Mesenchymal stem cell (in vitro differentiated cells and primary cell): ENCODE results near the gene CYP2W1.

Source experiments
- DNase-seq: peaks from one replicate; pipeline ENCODE4 v3.0.0-alpha.2; 2013
- H2AFZ ChIP-seq: one replicate; pipeline ENCODE4 v1.6.1; 2013; ENCODE audit warnings: low read depth, mild to moderate bottlenecking, control low read depth, inconsistent platforms, low read length, moderate library complexity
- H2AK5ac ChIP-seq: 2 replicates; pipeline ENCODE4 v1.6.1; 2013; ENCODE audit warnings: low read length, moderate library complexity, mild to moderate bottlenecking, inconsistent platforms; ENCODE audit not compliant: severe bottlenecking
- H2BK120ac ChIP-seq: one replicate; pipeline ENCODE4 v1.6.1; 2013; ENCODE audit warnings: low read depth, mild to moderate bottlenecking, inconsistent platforms, low read length, moderate library complexity
- H2BK12ac ChIP-seq, 2 experiments: one replicate each; pipeline ENCODE4 v1.6.1; 2013; ENCODE audit warnings: inconsistent platforms in 2 of 2, low read length in 2 of 2, mild to moderate bottlenecking in 2 of 2, moderate library complexity in 2 of 2, control low read depth in 1 of 2
- H2BK15ac ChIP-seq: one replicate; pipeline ENCODE4 v1.6.1; 2013; ENCODE audit warnings: mild to moderate bottlenecking, low read depth, inconsistent platforms; ENCODE audit not compliant: poor library complexity, severe bottlenecking
- H2BK5ac ChIP-seq: 2 replicates; pipeline ENCODE4 v1.6.1; 2013; ENCODE audit warnings: low read depth, mild to moderate bottlenecking, low read length, control low read depth, inconsistent platforms; ENCODE audit not compliant: poor library complexity, severe bottlenecking
- H3K14ac ChIP-seq, 2 experiments: one replicate each; pipeline ENCODE4 v1.6.1; 2013; ENCODE audit warnings: inconsistent platforms in 2 of 2, low read length in 2 of 2, control low read depth in 1 of 2, mild to moderate bottlenecking in 1 of 2, moderate library complexity in 1 of 2
- H3K18ac ChIP-seq, 2 experiments: one replicate each; pipeline ENCODE4 v1.6.1; 2013; ENCODE audit warnings: inconsistent platforms in 2 of 2, low read length in 2 of 2, control low read depth in 1 of 2, low read depth in 1 of 2, mild to moderate bottlenecking in 1 of 2
- H3K23ac ChIP-seq, 2 experiments: one replicate each; pipeline ENCODE4 v1.6.1; 2013; ENCODE audit warnings: inconsistent platforms in 2 of 2, low read length in 2 of 2, mild to moderate bottlenecking in 2 of 2, moderate library complexity in 2 of 2, control low read depth in 1 of 2
- H3K27ac ChIP-seq: 2 replicates; pipeline ENCODE4 v1.5.1; 2013; ENCODE audit warnings: mild to moderate bottlenecking, moderate library complexity, low read length, control low read depth, inconsistent platforms; ENCODE audit not compliant: poor library complexity, severe bottlenecking
- H3K27me3 ChIP-seq, 2 experiments: 2 replicates each; pipeline versions ENCODE4 v1.6.1 to v1.7.0; 2013; ENCODE audit warnings: low read length in 2 of 2, mild to moderate bottlenecking in 2 of 2, moderate library complexity in 2 of 2, control low read depth in 1 of 2, inconsistent platforms in 1 of 2; ENCODE audit not compliant: control insufficient read depth in 1 of 2, insufficient read depth in 1 of 2
- H3K36me3 ChIP-seq, 2 experiments: 2 replicates each; pipeline versions ENCODE4 v1.6.1 to v1.7.0; 2013; ENCODE audit warnings: low read length in 2 of 2, control low read depth in 1 of 2, inconsistent platforms in 1 of 2, low read depth in 1 of 2, mild to moderate bottlenecking in 1 of 2; ENCODE audit not compliant: insufficient read depth in 2 of 2, control insufficient read depth in 1 of 2
- H3K4ac ChIP-seq, 2 experiments: one replicate each; pipeline ENCODE4 v1.6.1; 2013; ENCODE audit warnings: inconsistent platforms in 2 of 2, low read length in 2 of 2, mild to moderate bottlenecking in 2 of 2, moderate library complexity in 2 of 2, control low read depth in 1 of 2, low read depth in 1 of 2
- H3K4me1 ChIP-seq: 2 replicates; pipeline ENCODE4 v1.6.1; 2013; ENCODE audit warnings: low read depth, low read length, control low read depth; ENCODE audit not compliant: control insufficient read depth, insufficient read depth
- H3K4me2 ChIP-seq: 2 replicates; pipeline ENCODE4 v1.6.1; 2013; ENCODE audit warnings: low read length, mild to moderate bottlenecking, inconsistent platforms; ENCODE audit not compliant: poor library complexity, severe bottlenecking
- H3K4me3 ChIP-seq, 2 experiments: 2 replicates each; pipeline versions ENCODE4 v1.5.1 to v1.7.0; 2013; ENCODE audit warnings: low read length in 2 of 2, mild to moderate bottlenecking in 2 of 2, control low read depth in 1 of 2, low read depth in 1 of 2; ENCODE audit not compliant: insufficient read depth in 1 of 2
- H3K79me1 ChIP-seq: replicated peaks from 2 replicates; pipeline ENCODE4 v1.6.1; 2013; ENCODE audit warnings: mild to moderate bottlenecking, control low read depth, low read length, inconsistent platforms; ENCODE audit not compliant: poor library complexity, severe bottlenecking
- H3K9ac ChIP-seq: 2 replicates; pipeline ENCODE4 v1.7.0; 2013; ENCODE audit warnings: mild to moderate bottlenecking, low read length, moderate library complexity
- H3K9me3 ChIP-seq: 2 replicates; pipeline ENCODE4 v1.7.0; 2013; ENCODE audit warnings: mild to moderate bottlenecking, low read length; ENCODE audit not compliant: control insufficient read depth
- H4K8ac ChIP-seq: one replicate; pipeline ENCODE4 v1.6.1; 2013; ENCODE audit warnings: inconsistent platforms, mild to moderate bottlenecking, low read length, moderate library complexity
- H4K91ac ChIP-seq: one replicate; pipeline ENCODE4 v1.6.1; 2013; ENCODE audit warnings: mild to moderate bottlenecking, low read length, inconsistent platforms
- WGBS: methylation state at CpG from one replicate; pipeline ENCODE4 v1.1.7; 2013; ENCODE audit warnings: mixed read lengths; 5-methylcytosine and 5-hydroxymethylcytosine counted together

Gene CYP2W1

DNA sequence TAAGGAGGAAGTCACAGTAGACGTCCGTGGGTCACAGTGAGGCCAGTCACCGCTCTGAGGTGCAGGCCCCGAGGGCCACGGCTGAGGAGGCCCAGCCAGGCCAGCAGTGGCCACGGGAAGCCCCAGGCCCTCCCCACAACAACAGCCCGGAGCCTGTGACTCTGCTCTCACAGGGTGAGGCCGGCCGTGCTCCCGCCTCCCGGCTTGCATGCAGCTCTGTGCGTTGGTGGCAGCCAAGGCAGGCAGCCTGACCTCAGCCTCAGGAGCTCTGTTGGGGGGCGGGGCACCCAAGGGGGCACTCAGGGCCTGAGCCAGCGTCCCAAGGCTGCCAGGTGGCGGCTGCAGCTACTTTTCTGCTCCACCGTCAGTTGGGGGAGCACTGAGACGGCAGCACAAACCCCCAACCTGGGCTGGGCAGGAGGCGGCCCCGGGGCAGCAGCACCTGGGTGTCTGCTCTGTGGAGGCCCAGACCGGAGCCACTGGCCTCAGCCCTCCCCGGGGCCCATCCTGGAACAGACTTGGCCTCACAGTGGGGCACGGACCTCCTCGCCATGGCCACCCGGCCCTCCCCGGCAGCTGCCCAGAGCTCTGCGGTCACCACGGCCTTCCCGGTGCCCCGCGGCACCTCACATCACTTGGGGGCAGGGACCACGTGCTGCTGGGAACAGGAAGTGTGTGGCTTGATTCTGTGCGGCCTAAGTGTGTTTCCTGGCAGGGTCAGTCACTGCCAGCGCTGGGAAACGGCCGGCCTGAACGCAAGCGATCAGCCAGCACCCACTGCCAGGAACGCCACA lies 13.3 kb downstream of the CYP2W1 start:
- H2BK5ac ChIP-seq = no peak overlapping the region
- H3K9me3 ChIP-seq = no peaks in the 10 kb centered on the region
- H3K27me3 ChIP-seq = peaks cover 0 to 14% of the 10 kb centered on the region in 2 experiments
- peaks cover 5% of the 10 kb centered on the region for H3K79me1 ChIP-seq
- H3K4me2 ChIP-seq = no peak overlapping the region
- H3K14ac ChIP-seq = no peak overlapping the region
- no peak overlapping the region for H2BK15ac ChIP-seq
- no peak overlapping the region for H3K9ac ChIP-seq
- no peak overlapping the region for H2BK12ac ChIP-seq
- H4K91ac ChIP-seq = no peak overlapping the region
- H3K18ac ChIP-seq = no peak overlapping the region
- 94% methylated on average over 38 of the region's 38 CpGs for WGBS
- H3K27ac ChIP-seq = no peak overlapping the region
- DNase-seq = no peak
- no peak overlapping the region for H3K4ac ChIP-seq
- no peak overlapping the region for H2AFZ ChIP-seq
- peaks cover 15% of the 10 kb centered on the region for H3K4me1 ChIP-seq
- no peak overlapping the region for H4K8ac ChIP-seq
- peaks cover 8 to 51% of the 10 kb centered on the region in 2 experiments for H3K36me3 ChIP-seq
- H2BK120ac ChIP-seq = no peak overlapping the region
- H3K23ac ChIP-seq = no peak overlapping the region
- H3K4me3 ChIP-seq = no peak overlapping the region
- H2AK5ac ChIP-seq = no peak overlapping the region

GRCh38 chr7:997404-998395 lies 14.7 kb downstream of the CYP2W1 start:
- no peak overlapping the region for H3K27ac ChIP-seq
- H2BK15ac ChIP-seq = no peak overlapping the region
- peaks cover 8 to 54% of the 10 kb centered on the region in 2 experiments for H3K36me3 ChIP-seq
- no peak overlapping the region for H2BK5ac ChIP-seq
- H3K18ac ChIP-seq = no peak overlapping the region
- H2BK12ac ChIP-seq = no peak overlapping the region
- H3K4me3 ChIP-seq = no peak overlapping the region
- H3K23ac ChIP-seq = no peak overlapping the region
- H4K91ac ChIP-seq = no peak overlapping the region
- no peaks in the 10 kb centered on the region for H3K9me3 ChIP-seq
- no peak overlapping the region for H4K8ac ChIP-seq
- WGBS = 81% methylated on average over 44 of the region's 45 CpGs
- DNase-seq = no peak
- H3K27me3 ChIP-seq = no peaks in the 10 kb centered on the region
- no peak overlapping the region for H3K9ac ChIP-seq
- H2AK5ac ChIP-seq = no peak overlapping the region
- H3K4me1 ChIP-seq = peaks cover 15% of the 10 kb centered on the region
- no peak overlapping the region for H2AFZ ChIP-seq
- no peak overlapping the region for H2BK120ac ChIP-seq
- H3K79me1 ChIP-seq = peaks cover 5% of the 10 kb centered on the region
- H3K14ac ChIP-seq = no peak overlapping the region
- no peak overlapping the region for H3K4me2 ChIP-seq
- H3K4ac ChIP-seq = no peak overlapping the region

- Histone ChIP-seq H2AK5ac (no peak overlapping the region), H2BK5ac (no peak overlapping the region), H3K23ac (no peak overlapping the region), H3K27me3 (no peaks in the 10 kb centered on the region), H3K9ac (no peak overlapping the region), H2BK120ac (no peak overlapping the region), H3K4ac (no peak overlapping the region), H2BK15ac (no peak overlapping the region), H3K18ac (no peak overlapping the region), H3K4me2 (no peak overlapping the region), H4K8ac (no peak overlapping the region), H4K91ac (no peak overlapping the region), H3K27ac (no peak overlapping the region), H3K4me3 (no peak overlapping the region), H3K14ac (no peak overlapping the region), H3K4me1 (peaks cover 7% of the 10 kb centered on the region), H3K79me1 (peaks cover 9% of the 10 kb centered on the region), H3K36me3 (peaks cover 8 to 60% of the 10 kb centered on the region in 2 experiments), H3K9me3 (no peaks in the 10 kb centered on the region), H2AFZ (no peak overlapping the region), H2BK12ac (no peak overlapping the region)
- WGBS = 87% methylated on average over 27 of the region's 28 CpGs
- no peak for DNase-seq
These were observed 16.3 kb downstream of the CYP2W1 start for GRCh38 chr7:999149-999879.
